OCI-LY1 (cell line): Measurements from ENCODE around the gene RRAD.

Experiments used
- H2AFZ ChIP-seq: fragments of 200-600 bp; sonication (generic), shearing (Covaris generic); 2 replicates; pipeline ENCODE4 v1.6.0; 2014; ENCODE audit warnings: antibody characterized with exemption, mild to moderate bottlenecking, low read length
- H3F3A ChIP-seq: fragments of 200-600 bp; sonication (generic), shearing (Covaris generic); 2 replicates; pipeline ENCODE4 v1.6.0; 2014; ENCODE audit warnings: mild to moderate bottlenecking, antibody characterized with exemption, low read length, moderate library complexity; ENCODE audit not compliant: insufficient read depth
- H3K27ac ChIP-seq: fragments of 200-600 bp; sonication (generic); 2 replicates; pipeline ENCODE4 v1.5.1; 2014; ENCODE audit warnings: low read length, mixed run types, mild to moderate bottlenecking, low read depth; ENCODE audit not compliant: poor library complexity, severe bottlenecking
- H3K27me3 ChIP-seq: fragments of 200-600 bp; sonication (generic); 2 replicates; pipeline ENCODE4 v1.6.0; 2014; ENCODE audit warnings: antibody characterized with exemption, mild to moderate bottlenecking, low read length, moderate library complexity; ENCODE audit not compliant: insufficient read depth
- H3K36me3 ChIP-seq: fragments of 200-600 bp; sonication (generic); 2 replicates; pipeline ENCODE4 v1.6.1; 2014; ENCODE audit warnings: mild to moderate bottlenecking, antibody characterized with exemption, low read length, moderate library complexity, mixed read lengths; ENCODE audit not compliant: insufficient read depth
- H3K4me1 ChIP-seq: fragments of 200-600 bp; sonication (generic); 2 replicates; pipeline ENCODE4 v1.5.1; 2014; ENCODE audit warnings: mild to moderate bottlenecking, low read length, moderate library complexity; ENCODE audit not compliant: insufficient read depth, severe bottlenecking
- H3K4me2 ChIP-seq: fragments of 200-600 bp; sonication (generic), shearing (Covaris generic); 2 replicates; pipeline ENCODE4 v1.6.1; 2014; ENCODE audit warnings: low read length
- H3K4me3 ChIP-seq: fragments of 200-600 bp; sonication (generic); 2 replicates; pipeline ENCODE4 v1.5.1; 2014; ENCODE audit warnings: low read length, low read depth, mild to moderate bottlenecking, mixed read lengths; ENCODE audit not compliant: poor library complexity, severe bottlenecking
- H3K79me2 ChIP-seq: fragments of 200-600 bp; shearing (Covaris generic); 2 replicates; pipeline ENCODE4 v1.6.1; 2016; ENCODE audit warnings: mixed run types, low read length, mixed read lengths; ENCODE audit not compliant: insufficient read depth
- H3K9ac ChIP-seq: fragments of 200-600 bp; sonication (generic), shearing (Covaris generic); 2 replicates; pipeline ENCODE4 v1.6.1; 2014; ENCODE audit warnings: mild to moderate bottlenecking, low read length, mixed read lengths
- H3K9me2 ChIP-seq: fragments of 200-600 bp; sonication (generic), shearing (Covaris generic); 2 replicates; pipeline ENCODE4 v1.6.1; 2014; ENCODE audit warnings: low read depth, mild to moderate bottlenecking, low read length, mixed read lengths
- H3K9me3 ChIP-seq: fragments of 200-600 bp; shearing (Covaris generic); 2 replicates; pipeline ENCODE4 v1.6.1; 2014; ENCODE audit warnings: low read length, mixed read lengths
- H4K20me1 ChIP-seq: fragments of 200-600 bp; sonication (generic), shearing (Covaris generic); 2 replicates; pipeline ENCODE4 v1.6.0; 2016; ENCODE audit warnings: mild to moderate bottlenecking, low read length; ENCODE audit not compliant: insufficient read depth
- EZH2 ChIP-seq: fragments of 200-600 bp; sonication (generic), shearing (Covaris generic); IDR thresholded peaks from 2 replicates; pipeline ENCODE4 v1.8.0; 2017; ENCODE audit warnings: borderline replicate concordance, mixed run types, mild to moderate bottlenecking, antibody characterized with exemption, low read length, moderate library complexity, mixed read lengths
- TF ChIP-seq, protein P1 (sequence below): fragments of 200-600 bp; sonication (generic), shearing (Covaris generic); IDR thresholded peaks from 2 replicates; pipeline ENCODE4 v1.5.1; 2017; ENCODE audit warnings: mild to moderate bottlenecking, antibody characterized with exemption, low read length, moderate library complexity, mixed read lengths

The RRAD gene

DNA sequence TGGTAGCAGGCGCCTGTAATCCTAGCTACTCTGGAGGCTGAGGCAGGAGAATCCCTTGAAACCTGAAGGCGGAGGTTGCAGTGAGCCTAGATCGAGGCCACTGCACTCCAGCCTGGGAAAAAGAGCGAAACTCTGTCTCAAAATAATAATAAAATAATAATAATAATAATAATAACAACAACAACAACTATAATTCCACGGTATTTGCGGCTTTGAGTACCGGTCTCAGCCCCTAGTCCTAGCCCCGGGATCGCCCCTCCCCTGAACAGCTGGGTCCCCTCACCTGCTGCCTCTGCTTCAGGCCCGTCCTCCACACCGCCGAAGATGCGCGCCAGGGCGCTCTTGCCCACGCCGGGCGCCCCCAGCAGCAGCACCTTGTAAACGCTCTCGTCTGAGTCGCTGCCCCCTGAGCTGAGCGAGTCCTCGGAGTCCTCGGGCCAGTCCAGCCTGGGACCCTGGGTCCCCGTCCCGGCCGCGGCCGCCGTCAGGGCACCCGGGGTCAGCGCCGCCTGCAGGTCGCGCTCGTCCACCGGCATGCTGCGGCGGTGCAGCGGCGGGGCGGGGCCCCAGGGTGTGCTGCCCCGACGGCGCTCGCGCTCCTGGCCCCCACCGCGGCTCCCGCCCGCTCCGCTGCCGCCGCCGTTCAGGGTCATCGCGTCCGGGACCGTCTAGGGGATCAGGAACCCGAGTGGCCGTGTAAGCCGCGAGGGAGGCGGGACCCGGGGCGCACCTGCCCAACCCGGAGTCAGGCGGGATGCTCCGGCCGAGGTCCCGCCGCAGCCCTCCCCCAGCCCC is 611 bp downstream of the RRAD start:
- Histone ChIP-seq H3F3A (no peaks in the 10 kb centered on the region), H3K27me3 (0 out of 2 replicates have a peak, but pooled peaks cover 4% of the 10 kb centered on the region), H3K9me3 (no peaks in the 10 kb centered on the region), H3K27ac (no peak overlapping the region), H3K4me3 (peak overlapping the region; percentile 36), H3K4me1 (peaks cover 10% of the 10 kb centered on the region), H3K9ac (no peak overlapping the region), H3K36me3 (no peaks in the 10 kb centered on the region), H3K79me2 (no peaks in the 10 kb centered on the region), H3K4me2 (peak overlapping the region; percentile 46), H2AFZ (no peak overlapping the region), H4K20me1 (no peaks in the 10 kb centered on the region), H3K9me2 (no peaks in the 10 kb centered on the region)
- no peak for TF ChIP-seq EZH2
- TF ChIP-seq, protein P1, sequence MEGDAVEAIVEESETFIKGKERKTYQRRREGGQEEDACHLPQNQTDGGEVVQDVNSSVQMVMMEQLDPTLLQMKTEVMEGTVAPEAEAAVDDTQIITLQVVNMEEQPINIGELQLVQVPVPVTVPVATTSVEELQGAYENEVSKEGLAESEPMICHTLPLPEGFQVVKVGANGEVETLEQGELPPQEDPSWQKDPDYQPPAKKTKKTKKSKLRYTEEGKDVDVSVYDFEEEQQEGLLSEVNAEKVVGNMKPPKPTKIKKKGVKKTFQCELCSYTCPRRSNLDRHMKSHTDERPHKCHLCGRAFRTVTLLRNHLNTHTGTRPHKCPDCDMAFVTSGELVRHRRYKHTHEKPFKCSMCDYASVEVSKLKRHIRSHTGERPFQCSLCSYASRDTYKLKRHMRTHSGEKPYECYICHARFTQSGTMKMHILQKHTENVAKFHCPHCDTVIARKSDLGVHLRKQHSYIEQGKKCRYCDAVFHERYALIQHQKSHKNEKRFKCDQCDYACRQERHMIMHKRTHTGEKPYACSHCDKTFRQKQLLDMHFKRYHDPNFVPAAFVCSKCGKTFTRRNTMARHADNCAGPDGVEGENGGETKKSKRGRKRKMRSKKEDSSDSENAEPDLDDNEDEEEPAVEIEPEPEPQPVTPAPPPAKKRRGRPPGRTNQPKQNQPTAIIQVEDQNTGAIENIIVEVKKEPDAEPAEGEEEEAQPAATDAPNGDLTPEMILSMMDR: peak; percentile 37

DNA sequence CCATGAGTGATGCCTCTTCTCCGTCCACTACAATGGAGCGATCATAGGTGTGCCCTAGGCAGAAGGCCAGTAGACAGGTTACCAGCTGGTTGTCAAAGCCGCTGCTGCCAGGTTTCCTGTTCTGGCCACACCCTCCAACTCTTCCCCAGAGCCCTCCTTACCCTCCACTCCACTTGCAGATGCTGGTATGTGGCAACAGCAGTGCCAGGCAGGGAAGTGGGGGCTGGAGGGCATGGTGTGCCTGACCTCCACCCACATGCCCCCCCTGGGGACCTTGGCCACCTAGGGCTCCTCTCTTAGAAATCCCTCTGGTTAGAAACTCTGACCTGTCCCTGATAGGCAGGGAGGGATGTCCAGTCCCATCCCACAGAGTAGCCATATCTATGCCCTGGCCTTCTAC is 1.5 kb downstream of the RRAD start:
- H2AFZ ChIP-seq: no peak overlapping the region
- 0 out of 2 replicates have a peak, but pooled peaks cover 4% of the 10 kb centered on the region for H3K27me3 ChIP-seq
- no peak overlapping the region for H3K4me3 ChIP-seq
- H3K4me1 ChIP-seq: peaks cover 10% of the 10 kb centered on the region
- H3K36me3 ChIP-seq: no peaks in the 10 kb centered on the region
- H4K20me1 ChIP-seq: no peaks in the 10 kb centered on the region
- H3K27ac ChIP-seq: no peak overlapping the region
- H3F3A ChIP-seq: no peaks in the 10 kb centered on the region
- no peaks in the 10 kb centered on the region for H3K9me2 ChIP-seq
- no peaks in the 10 kb centered on the region for H3K79me2 ChIP-seq
- no peaks in the 10 kb centered on the region for H3K9me3 ChIP-seq
- no peak overlapping the region for H3K4me2 ChIP-seq
- no peak overlapping the region for H3K9ac ChIP-seq
- TF ChIP-seq, protein P1: no peak
- TF ChIP-seq EZH2: no peak

DNA sequence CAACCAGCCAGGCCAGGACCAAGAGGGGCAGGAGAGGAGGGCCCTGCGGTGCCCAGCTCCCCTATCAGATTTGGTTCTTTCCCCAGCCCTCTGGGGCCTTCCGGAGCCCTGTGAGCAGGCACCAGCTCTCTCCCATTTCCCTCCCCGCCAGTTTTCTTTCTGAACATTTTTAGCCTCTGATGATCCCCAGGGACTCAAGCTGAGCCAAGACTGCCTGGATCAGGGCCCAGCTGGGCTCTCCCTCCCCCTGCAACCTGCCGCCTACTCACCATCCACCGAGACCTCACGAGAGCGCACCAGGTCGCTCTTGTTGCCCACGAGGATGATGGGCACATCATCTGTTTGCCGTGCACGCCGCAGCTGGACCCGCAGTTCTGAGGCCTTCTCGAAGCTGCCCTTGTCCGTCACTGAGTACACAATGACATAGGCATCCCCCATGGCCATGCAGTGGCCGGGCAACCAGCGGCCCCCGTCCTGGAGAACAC is 2.0 kb downstream of the RRAD start:
- H3K4me1 ChIP-seq: peaks cover 10% of the 10 kb centered on the region
- no peaks in the 10 kb centered on the region for H3K36me3 ChIP-seq
- H3K9ac ChIP-seq: no peak overlapping the region
- H4K20me1 ChIP-seq: no peaks in the 10 kb centered on the region
- H3K4me3 ChIP-seq: no peak overlapping the region
- TF ChIP-seq EZH2: no peak
- TF ChIP-seq, protein P1: no peak
- no peaks in the 10 kb centered on the region for H3F3A ChIP-seq
- no peak overlapping the region for H3K4me2 ChIP-seq
- no peaks in the 10 kb centered on the region for H3K79me2 ChIP-seq
- H2AFZ ChIP-seq: no peak overlapping the region
- H3K27me3 ChIP-seq: 0 out of 2 replicates have a peak, but pooled peaks cover 4% of the 10 kb centered on the region
- no peak overlapping the region for H3K27ac ChIP-seq
- H3K9me3 ChIP-seq: no peaks in the 10 kb centered on the region
- no peaks in the 10 kb centered on the region for H3K9me2 ChIP-seq
